ENCODE measurements around the gene SP110.

DNA sequence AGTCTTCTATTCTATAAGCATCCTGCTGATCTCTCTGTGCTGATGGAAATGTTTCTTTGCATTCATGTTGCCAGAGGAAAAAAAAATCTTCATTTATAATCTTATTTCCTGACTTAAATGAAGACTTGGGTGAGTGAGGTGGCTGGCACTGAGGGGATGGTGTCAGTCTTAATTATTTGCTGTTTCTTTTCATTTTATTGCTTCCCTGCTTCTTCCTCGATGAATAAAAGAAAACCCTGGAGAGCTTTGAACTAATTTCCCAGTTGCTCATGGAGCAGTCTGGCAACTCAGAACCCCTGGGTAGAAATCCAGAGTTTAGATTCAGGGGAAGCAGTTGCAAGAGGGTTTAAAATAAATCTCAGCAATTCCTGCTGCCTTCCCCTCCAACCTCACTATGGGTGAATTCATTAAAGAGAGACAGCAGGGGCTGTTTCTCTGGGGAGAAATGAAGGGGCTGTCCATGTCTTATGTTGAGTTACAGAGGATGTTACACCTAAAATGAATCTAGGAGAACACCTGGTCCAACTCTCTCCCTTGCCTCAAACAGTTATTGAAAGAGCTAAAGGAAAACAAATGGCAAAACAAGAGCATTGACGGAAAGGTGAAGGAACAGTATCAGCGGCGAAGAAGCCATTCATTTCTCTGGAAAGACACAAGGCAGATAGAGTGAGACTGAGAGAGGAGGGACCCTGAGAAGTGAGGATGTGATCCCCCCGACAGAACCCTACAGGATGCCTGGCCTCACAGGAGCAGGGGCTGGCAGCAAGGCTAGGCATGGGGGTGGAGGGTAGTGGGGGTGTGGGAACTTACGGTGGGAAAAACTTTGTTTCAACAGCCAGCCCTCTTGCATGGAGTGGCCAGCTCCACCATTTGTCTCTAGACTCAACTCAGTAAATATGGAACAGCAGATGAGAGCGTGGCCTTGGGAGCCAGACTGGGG is 41.0 kb downstream of the SP110 start:
- TF ChIP-seq, protein P1, sequence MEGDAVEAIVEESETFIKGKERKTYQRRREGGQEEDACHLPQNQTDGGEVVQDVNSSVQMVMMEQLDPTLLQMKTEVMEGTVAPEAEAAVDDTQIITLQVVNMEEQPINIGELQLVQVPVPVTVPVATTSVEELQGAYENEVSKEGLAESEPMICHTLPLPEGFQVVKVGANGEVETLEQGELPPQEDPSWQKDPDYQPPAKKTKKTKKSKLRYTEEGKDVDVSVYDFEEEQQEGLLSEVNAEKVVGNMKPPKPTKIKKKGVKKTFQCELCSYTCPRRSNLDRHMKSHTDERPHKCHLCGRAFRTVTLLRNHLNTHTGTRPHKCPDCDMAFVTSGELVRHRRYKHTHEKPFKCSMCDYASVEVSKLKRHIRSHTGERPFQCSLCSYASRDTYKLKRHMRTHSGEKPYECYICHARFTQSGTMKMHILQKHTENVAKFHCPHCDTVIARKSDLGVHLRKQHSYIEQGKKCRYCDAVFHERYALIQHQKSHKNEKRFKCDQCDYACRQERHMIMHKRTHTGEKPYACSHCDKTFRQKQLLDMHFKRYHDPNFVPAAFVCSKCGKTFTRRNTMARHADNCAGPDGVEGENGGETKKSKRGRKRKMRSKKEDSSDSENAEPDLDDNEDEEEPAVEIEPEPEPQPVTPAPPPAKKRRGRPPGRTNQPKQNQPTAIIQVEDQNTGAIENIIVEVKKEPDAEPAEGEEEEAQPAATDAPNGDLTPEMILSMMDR (IDR thresholded peaks at IDR 0.05): no peak
- no peak for TF ChIP-seq POLR2A (IDR thresholded peaks at IDR 0.05)

Data from Peyer's patch (tissue), 4 donors.